Bronchial smooth muscle cell (primary cell): ENCODE results near the gene IFT81. TPM values are rescaled to one million over a fixed set of nuclear protein-coding genes. Genes with fewer than 3 reads are reported as not detected.

Source experiments
- total RNA-seq: library from RNA; depleted of rRNA; stranded (reverse); fragments of >200 nt; gene quantifications from 2 replicates; pipeline ENCODE4 v1.2.1, GENCODE V29; 2014

Gene IFT81, protein sequence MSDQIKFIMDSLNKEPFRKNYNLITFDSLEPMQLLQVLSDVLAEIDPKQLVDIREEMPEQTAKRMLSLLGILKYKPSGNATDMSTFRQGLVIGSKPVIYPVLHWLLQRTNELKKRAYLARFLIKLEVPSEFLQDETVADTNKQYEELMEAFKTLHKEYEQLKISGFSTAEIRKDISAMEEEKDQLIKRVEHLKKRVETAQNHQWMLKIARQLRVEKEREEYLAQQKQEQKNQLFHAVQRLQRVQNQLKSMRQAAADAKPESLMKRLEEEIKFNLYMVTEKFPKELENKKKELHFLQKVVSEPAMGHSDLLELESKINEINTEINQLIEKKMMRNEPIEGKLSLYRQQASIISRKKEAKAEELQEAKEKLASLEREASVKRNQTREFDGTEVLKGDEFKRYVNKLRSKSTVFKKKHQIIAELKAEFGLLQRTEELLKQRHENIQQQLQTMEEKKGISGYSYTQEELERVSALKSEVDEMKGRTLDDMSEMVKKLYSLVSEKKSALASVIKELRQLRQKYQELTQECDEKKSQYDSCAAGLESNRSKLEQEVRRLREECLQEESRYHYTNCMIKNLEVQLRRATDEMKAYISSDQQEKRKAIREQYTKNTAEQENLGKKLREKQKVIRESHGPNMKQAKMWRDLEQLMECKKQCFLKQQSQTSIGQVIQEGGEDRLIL
- 18.7 and 24.4 TPM in 2 replicates for total RNA-seq

DNA sequence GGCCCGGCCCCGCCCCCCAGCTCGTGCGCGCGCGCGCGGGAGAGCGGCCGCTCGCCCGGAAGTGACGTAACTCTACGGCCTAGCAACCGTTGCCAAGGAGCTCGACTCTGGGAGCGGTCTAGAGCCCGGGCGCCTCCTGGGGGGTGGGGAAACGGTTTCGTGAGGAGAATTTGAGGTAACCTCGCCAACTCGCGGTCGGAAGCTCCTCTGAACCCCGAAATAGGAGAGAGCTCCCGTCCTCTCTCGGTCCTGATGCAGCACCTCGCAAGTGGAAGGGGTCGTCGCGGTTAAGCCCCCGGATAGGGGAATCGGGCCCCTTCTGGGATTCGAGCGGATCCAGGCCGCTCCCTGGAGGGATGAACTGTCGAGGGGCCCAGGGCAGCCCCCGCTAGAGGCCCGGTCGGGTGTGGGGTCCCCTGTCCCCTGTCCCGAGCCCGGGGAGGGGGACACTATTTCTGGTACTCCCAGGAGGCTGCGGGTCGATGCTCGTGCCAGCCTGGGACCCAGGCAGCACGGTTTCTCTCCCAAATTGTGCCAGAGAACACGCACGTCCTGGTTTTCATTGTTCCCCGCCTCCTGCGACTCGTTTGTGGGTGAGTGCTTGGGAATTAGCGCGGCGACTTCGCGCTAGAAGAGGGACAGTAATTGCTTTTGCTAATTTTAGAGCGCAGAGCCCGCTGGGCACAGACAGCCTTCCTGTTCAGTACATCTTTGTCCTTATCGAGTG, at the start of gene IFT81:
Gene IFT81 (plus strand): TSS at position 89 of the 727 bp plus-strand sequence. CDS start 3,024 bp downstream, outside the sequence.

Other genes with a start within 250 kb of the IFT81 start
- gene GLTP, start 243.8 kb upstream of the IFT81 start, total RNA-seq: 33.3 and 38.6 TPM in 2 replicates
- 7.4 and 9.8 TPM in 2 replicates for gene TCHP, start 224.1 kb upstream of the IFT81 start, total RNA-seq
- 25.7 and 28.9 TPM in 2 replicates for gene GIT2, start 128.0 kb upstream of the IFT81 start, total RNA-seq
- gene ANKRD13A, start 124.9 kb upstream of the IFT81 start, total RNA-seq: 36.1 and 57.4 TPM in 2 replicates
- gene C12orf76, start 75.8 kb upstream of the IFT81 start, total RNA-seq: 14.5 and 18.4 TPM in 2 replicates
- 63.5 and 74.6 TPM in 2 replicates for gene ATP2A2, start 156.9 kb downstream of the IFT81 start, total RNA-seq